Subcutaneous abdominal adipose tissue (tissue), 5 donors: Measurements from ENCODE around the gene SLC6A11.

Experiments used
- H3K27ac ChIP-seq: one replicate; pipeline ENCODE4 v1.7.0; 2013; ENCODE audit warnings: low read depth, mild to moderate bottlenecking, inconsistent platforms, low read length, moderate library complexity
- H3K27me3 ChIP-seq, 5 donors: one replicate each; pipeline ENCODE4 v1.7.0; 2013; ENCODE audit warnings: low read length in 5 of 5, inconsistent platforms in 1 of 5; ENCODE audit not compliant: control insufficient read depth in 5 of 5, insufficient read depth in 4 of 5
- H3K36me3 ChIP-seq, 5 donors: one replicate each; pipeline ENCODE4 v1.7.0; 2013; ENCODE audit warnings: low read length in 5 of 5; ENCODE audit not compliant: control insufficient read depth in 5 of 5, insufficient read depth in 5 of 5
- H3K4me1 ChIP-seq, 5 donors: one replicate each; pipeline ENCODE4 v1.7.0; 2013; ENCODE audit warnings: low read length in 5 of 5, mild to moderate bottlenecking in 3 of 5, moderate library complexity in 1 of 5; ENCODE audit not compliant: control insufficient read depth in 5 of 5, insufficient read depth in 5 of 5
- H3K4me3 ChIP-seq, 5 donors: one replicate each; pipeline ENCODE4 v1.7.0; 2013; ENCODE audit warnings: low read length in 5 of 5, low read depth in 1 of 5
- H3K9ac ChIP-seq, 5 donors: one replicate each; pipeline ENCODE4 v1.7.0; 2013; ENCODE audit warnings: low read length in 5 of 5, mild to moderate bottlenecking in 4 of 5, moderate library complexity in 3 of 5
- H3K9me3 ChIP-seq, 5 donors: one replicate each; pipeline ENCODE4 v1.7.0; 2013; ENCODE audit warnings: low read length in 5 of 5; ENCODE audit not compliant: control insufficient read depth in 5 of 5
- donor health status: healthy.
- donor health status: healthy.
- donor health status: healthy.
- donor health status: healthy.
- donor health status: healthy.

The SLC6A11 gene

GRCh38 chr3:10964537-10965167, 148.6 kb downstream of the SLC6A11 start:
- Histone ChIP-seq H3K9me3 (no peaks in the 10 kb centered on the region), H3K27ac (no peak overlapping the region), H3K9ac (no peak overlapping the region), H3K36me3 (no peaks in the 10 kb centered on the region), H3K4me1 (no peaks in the 10 kb centered on the region), H3K4me3 (no peak overlapping the region), H3K27me3 (peaks cover 0 to 18% (median 13%) of the 10 kb centered on the region in 5 donors)

GRCh38 chr3:10968401-10968800, 152.4 kb downstream of the SLC6A11 start:
- Histone ChIP-seq H3K9ac (no peak overlapping the region), H3K36me3 (no peaks in the 10 kb centered on the region)

GRCh38 chr3:10970306-10970960, 154.4 kb downstream of the SLC6A11 start:
- Histone ChIP-seq H3K4me1 (no peaks in the 10 kb centered on the region), H3K27ac (no peak overlapping the region), H3K36me3 (no peaks in the 10 kb centered on the region), H3K9me3 (peaks cover 0 to under 1% (median 0%) of the 10 kb centered on the region in 5 donors), H3K9ac (no peak overlapping the region), H3K4me3 (no peak overlapping the region), H3K27me3 (peaks cover 16 to 46% (median 42%) of the 10 kb centered on the region in 5 donors)

More at GRCh38 chr3:10968401-10968800, 152.4 kb downstream of the SLC6A11 start:
- Histone ChIP-seq H3K27ac (no peak overlapping the region), H3K27me3 (peaks cover 15 to 42% (median 35%) of the 10 kb centered on the region in 5 donors), H3K9me3 (no peaks in the 10 kb centered on the region), H3K4me3 (no peak overlapping the region), H3K4me1 (no peaks in the 10 kb centered on the region)

GRCh38 chr3:10972072-10972782, 156.2 kb downstream of the SLC6A11 start:
- peaks cover 0 to 2% (median 0%) of the 10 kb centered on the region in 5 donors for H3K9me3 ChIP-seq
- H3K9ac ChIP-seq: no peak overlapping the region
- H3K36me3 ChIP-seq: no peaks in the 10 kb centered on the region
- peaks cover 16 to 36% (median 33%) of the 10 kb centered on the region in 5 donors for H3K27me3 ChIP-seq
- no peaks in the 10 kb centered on the region for H3K4me1 ChIP-seq
- no peak overlapping the region for H3K27ac ChIP-seq
- H3K4me3 ChIP-seq: no peak overlapping the region

GRCh38 chr3:10973046-10973595, 157.1 kb downstream of the SLC6A11 start:
- H3K9ac ChIP-seq: no peak overlapping the region
- H3K36me3 ChIP-seq: no peaks in the 10 kb centered on the region
- no peak overlapping the region for H3K4me3 ChIP-seq

GRCh38 chr3:10974131-10974530, 158.1 kb downstream of the SLC6A11 start:
- Histone ChIP-seq H3K4me1 (peaks cover 0 to 8% (median 6%) of the 10 kb centered on the region in 5 donors), H3K9me3 (peaks cover 0 to 2% (median 0%) of the 10 kb centered on the region in 5 donors), H3K4me3 (no peak overlapping the region), H3K36me3 (no peaks in the 10 kb centered on the region), H3K9ac (no peak overlapping the region), H3K27me3 (peaks cover 16 to 35% (median 33%) of the 10 kb centered on the region in 5 donors), H3K27ac (no peak overlapping the region)

More at GRCh38 chr3:10973046-10973595, 157.1 kb downstream of the SLC6A11 start:
- Histone ChIP-seq H3K4me1 (peaks cover 0 to 5% (median 2%) of the 10 kb centered on the region in 5 donors), H3K27ac (no peak overlapping the region), H3K27me3 (peaks cover 16 to 35% (median 33%) of the 10 kb centered on the region in 5 donors), H3K9me3 (peaks cover 0 to 2% (median 0%) of the 10 kb centered on the region in 5 donors)

- Histone ChIP-seq H3K36me3 (no peaks in the 10 kb centered on the region), H3K4me3 (no peak overlapping the region), H3K27ac (no peak overlapping the region), H3K27me3 (peaks cover 16 to 35% (median 33%) of the 10 kb centered on the region in 5 donors), H3K9ac (no peak overlapping the region), H3K9me3 (peaks cover 0 to 2% (median 0%) of the 10 kb centered on the region in 5 donors), H3K4me1 (peaks cover 0 to 8% (median 6%) of the 10 kb centered on the region in 5 donors)
These were observed 158.8 kb downstream of the SLC6A11 start for GRCh38 chr3:10974746-10975375.

GRCh38 chr3:10975695-10976234, 159.7 kb downstream of the SLC6A11 start:
- Histone ChIP-seq H3K4me1 (peaks cover 0 to 8% (median 6%) of the 10 kb centered on the region in 5 donors), H3K4me3 (no peak overlapping the region), H3K9ac (no peak overlapping the region), H3K36me3 (no peaks in the 10 kb centered on the region), H3K9me3 (peaks cover 0 to 2% (median 0%) of the 10 kb centered on the region in 5 donors), H3K27me3 (peaks cover 16 to 34% (median 27%) of the 10 kb centered on the region in 5 donors), H3K27ac (no peak overlapping the region)

GRCh38 chr3:10976770-10977169, 160.7 kb downstream of the SLC6A11 start:
- peaks cover 0 to 11% (median 6%) of the 10 kb centered on the region in 5 donors for H3K4me1 ChIP-seq
- H3K27me3 ChIP-seq: peaks cover 12 to 25% (median 22%) of the 10 kb centered on the region in 5 donors
- no peak overlapping the region for H3K9ac ChIP-seq
- H3K36me3 ChIP-seq: no peaks in the 10 kb centered on the region
- H3K9me3 ChIP-seq: peaks cover 0 to 2% (median 0%) of the 10 kb centered on the region in 5 donors
- H3K4me3 ChIP-seq: no peak overlapping the region
- H3K27ac ChIP-seq: no peak overlapping the region
